AG04449 (cell line): Measurements from ENCODE around the gene PTPRK.
"Not testable (repeated sequence)": the region's sequence is repeated elsewhere in the genome, so short reads cannot be mapped to it uniquely, and the experiment has no call there.

Experiments used
- CTCF ChIA-PET: fragments of 350-600 bp; formaldehyde crosslinking; extraction: SDS; loops from one replicate; lab custom pipeline; 2021; ENCODE audit warnings: antibody characterized with exemption; lab: Yijun Ruan, JAX
- POLR2A ChIA-PET: fragments of 400-600, 350-600 bp; formaldehyde crosslinking; extraction: SDS; loops from one replicate; lab custom pipeline; 2020; ENCODE audit warnings: antibody characterized with exemption, inconsistent platforms; lab: Yijun Ruan, JAX
- DNase-seq: peaks from one replicate; pipeline ENCODE4 v3.0.0-alpha.2; 2010; ENCODE audit warnings: low read depth, low spot score
- H3K4me3 ChIP-seq: 2 replicates; pipeline ENCODE4 v1.5.1; 2011; ENCODE audit warnings: low read depth, mild to moderate bottlenecking, control low read depth, low read length
- CTCF ChIP-seq: IDR thresholded peaks from one replicate; pipeline ENCODE4 v1.5.1; 2011; ENCODE audit warnings: mild to moderate bottlenecking, moderate library complexity, low read length, control low read depth, inconsistent platforms; ENCODE audit not compliant: insufficient read depth; ENCODE audit errors: missing control alignments

PTPRK gene

GRCh38 chr6:127937102-127937501 lies 583.3 kb downstream of the PTPRK start:
- ChIA-PET POLR2A (no interaction called here), CTCF (no interaction called here)
- no peak overlapping the region for H3K4me3 ChIP-seq
- no peak for DNase-seq
- no peak for TF ChIP-seq CTCF

- ChIA-PET CTCF (interaction anchor here (0.7 kb wide), 1 partner anchor 28 kb away, joined by 3 read pairs; no protein-coding TSS in a partner anchor), POLR2A (no interaction called here)
- no peak for TF ChIP-seq CTCF
- no peak for DNase-seq
- no peak overlapping the region for H3K4me3 ChIP-seq
Observed at GRCh38 chr6:127934956-127935355, 585.4 kb downstream of the PTPRK start.

DNA sequence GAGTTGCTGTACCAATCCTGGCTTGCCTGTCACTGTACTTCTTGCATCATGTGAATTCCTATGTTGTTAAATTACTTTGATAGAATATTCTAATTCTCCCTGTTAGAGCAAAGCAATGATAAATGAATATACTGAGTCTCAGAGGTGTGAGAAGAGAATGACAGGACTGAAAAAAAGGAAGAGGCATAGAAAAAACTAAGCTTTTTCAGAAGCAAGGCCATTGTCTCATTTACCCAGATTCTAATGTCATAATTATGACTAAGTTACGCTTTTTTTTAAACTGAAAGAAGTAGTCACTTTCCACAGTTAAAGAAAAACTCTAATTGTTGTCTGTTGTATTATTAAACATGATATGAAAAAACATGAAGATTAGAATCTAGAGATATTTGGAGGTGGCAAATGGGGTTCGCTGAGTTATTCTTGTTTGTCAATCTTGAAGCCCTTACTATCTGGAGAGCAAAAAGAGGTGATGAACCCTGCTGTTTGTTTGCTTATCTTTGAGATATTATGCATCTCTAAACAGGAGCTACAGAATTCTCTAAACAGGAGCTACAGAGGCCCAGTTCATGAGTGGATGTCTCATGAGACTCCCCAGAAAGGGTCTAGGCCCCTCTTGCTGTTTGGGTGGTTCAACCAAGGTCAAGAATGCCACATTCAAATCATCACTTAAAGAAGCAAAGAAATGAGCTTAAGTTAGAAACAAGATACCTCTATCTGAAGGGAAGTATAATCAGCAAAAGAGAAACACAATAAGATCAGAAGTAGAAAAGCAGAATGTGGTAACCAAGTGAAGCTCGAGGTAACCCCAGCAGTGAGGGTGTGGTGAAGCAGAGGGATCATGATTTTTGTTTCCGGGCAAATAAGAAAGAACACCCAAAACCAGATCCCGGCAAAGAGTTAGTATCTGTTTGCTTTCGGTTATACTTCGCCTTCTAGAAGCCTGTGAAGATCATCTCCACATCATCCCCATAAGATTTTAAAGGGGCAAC lies 586.3 kb downstream of the PTPRK start:
- no peak for TF ChIP-seq CTCF
- POLR2A ChIA-PET = no interaction called here
- no peak for DNase-seq
- CTCF ChIA-PET = interaction anchor here (0.7 kb wide), 1 partner anchor 27 kb away, joined by 3 read pairs; no protein-coding TSS in a partner anchor
- no peak overlapping the region for H3K4me3 ChIP-seq

DNA sequence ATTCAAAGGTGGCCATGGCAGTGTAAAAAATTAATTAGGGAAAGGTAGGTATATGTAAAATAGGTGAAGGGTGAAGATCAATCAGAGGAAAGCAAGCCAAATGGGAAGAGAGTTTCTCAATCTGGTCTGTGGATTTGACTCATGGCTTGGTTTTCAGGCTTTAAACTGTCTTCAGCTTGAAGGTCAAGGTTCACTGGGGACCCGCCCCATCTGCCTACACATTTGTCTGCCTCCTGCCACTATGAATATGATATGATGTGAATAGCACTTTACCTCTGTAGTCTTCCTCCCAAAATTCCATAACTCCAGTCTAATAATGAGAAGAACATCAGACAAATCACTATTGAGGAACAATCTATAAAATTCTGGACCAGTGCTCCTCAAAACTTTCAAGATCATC lies 587.3 kb downstream of the PTPRK start:
- no peak for TF ChIP-seq CTCF
- CTCF ChIA-PET = no interaction called here
- POLR2A ChIA-PET = no interaction called here
- no peak overlapping the region for H3K4me3 ChIP-seq
- no peak for DNase-seq

GRCh38 chr6:127932708-127933107 lies 587.7 kb downstream of the PTPRK start:
- TF ChIP-seq CTCF = no peak
- no peak for DNase-seq
- ChIA-PET POLR2A (no interaction called here), CTCF (no interaction called here)
- no peak overlapping the region for H3K4me3 ChIP-seq

DNA sequence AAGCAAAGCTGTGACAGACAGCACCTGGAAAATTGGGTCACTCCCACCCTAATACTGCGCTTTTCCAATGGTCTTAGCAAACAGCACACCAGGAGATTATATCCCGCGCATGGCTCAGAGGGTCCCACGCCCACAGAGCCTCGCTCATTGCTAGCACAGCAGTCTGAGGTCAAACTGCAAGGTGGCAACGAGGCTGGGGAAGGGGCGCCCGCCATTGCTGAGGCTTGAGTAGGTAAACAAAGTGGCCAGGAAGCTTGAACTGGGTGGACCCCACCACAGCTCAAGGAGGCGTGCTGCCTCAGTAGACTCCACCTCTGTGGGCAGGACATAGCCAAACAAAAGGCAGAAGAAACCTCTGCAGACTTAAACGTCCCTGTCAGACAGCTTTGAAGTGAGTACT lies 594.0 kb downstream of the PTPRK start:
- DNase-seq, H3K4me3 ChIP-seq, POLR2A ChIA-PET: not testable (repeated sequence)
- CTCF ChIA-PET = interaction anchor here (0.8 kb wide), 1 partner anchor 8 kb away, joined by 3 read pairs; no protein-coding TSS in a partner anchor
